Lower leg skin (tissue), 3 donors: Measurements from ENCODE around the gene MT1H.

Experiments used
- CTCF ChIP-seq, 3 donors: fragments of 450-650 bp; IDR thresholded peaks; one replicate each; pipeline ENCODE4 v1.5.1; 2016; ENCODE audit warnings: antibody characterized with exemption in 3 of 3, mild to moderate bottlenecking in 3 of 3, moderate library complexity in 2 of 3
- POLR2A ChIP-seq, 2 donors: fragments of 450-650 bp; IDR thresholded peaks; one replicate each; pipeline ENCODE4 v1.6.1; 2016 to 2017; ENCODE audit warnings: antibody characterized with exemption in 2 of 2, mild to moderate bottlenecking in 1 of 2, moderate library complexity in 1 of 2

- TF ChIP-seq POLR2A (IDR thresholded peaks at IDR 0.05): no peak
- TF ChIP-seq CTCF (IDR thresholded peaks at IDR 0.05): no peak
Observed at GRCh38 chr16:56684926-56685590, 15.4 kb downstream of the MT1H start.
